Measurements from ENCODE around the gene RGS14.
A peak's percentile ranks its signal among the peaks of the same experiment; 100 is the strongest.

Gene RGS14

DNA sequence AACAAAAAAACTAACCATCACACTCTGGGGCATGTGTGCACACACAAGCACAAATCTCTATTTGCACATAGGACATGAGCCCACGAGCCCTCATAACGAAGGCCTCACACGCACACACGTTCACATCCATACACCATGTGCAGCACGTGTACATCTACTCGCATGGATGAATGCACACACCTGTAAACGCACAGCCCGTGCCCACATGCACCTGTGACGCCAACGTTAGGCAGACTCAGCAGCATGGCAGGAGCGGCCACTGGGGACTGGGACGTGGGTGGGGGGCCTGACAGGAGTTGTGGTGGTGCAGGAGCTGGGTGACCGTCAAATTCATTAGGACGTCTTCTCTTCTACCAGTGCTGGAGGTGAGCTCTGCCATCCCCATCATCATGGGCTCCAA is 29.7 kb downstream of the RGS14 start:
- Mint-ChIP-seq H3K27ac (no peak overlapping the region), H3K4me1 (ENCODE audit: low read depth) (peaks cover 45% of the 10 kb centered on the region), H3K4me3 (no peak overlapping the region), H3K27me3 (no peaks in the 10 kb centered on the region), H3K9me3 (no peaks in the 10 kb centered on the region), H3K36me3 (ENCODE audit: low read depth) (no peaks in the 10 kb centered on the region)

DNA sequence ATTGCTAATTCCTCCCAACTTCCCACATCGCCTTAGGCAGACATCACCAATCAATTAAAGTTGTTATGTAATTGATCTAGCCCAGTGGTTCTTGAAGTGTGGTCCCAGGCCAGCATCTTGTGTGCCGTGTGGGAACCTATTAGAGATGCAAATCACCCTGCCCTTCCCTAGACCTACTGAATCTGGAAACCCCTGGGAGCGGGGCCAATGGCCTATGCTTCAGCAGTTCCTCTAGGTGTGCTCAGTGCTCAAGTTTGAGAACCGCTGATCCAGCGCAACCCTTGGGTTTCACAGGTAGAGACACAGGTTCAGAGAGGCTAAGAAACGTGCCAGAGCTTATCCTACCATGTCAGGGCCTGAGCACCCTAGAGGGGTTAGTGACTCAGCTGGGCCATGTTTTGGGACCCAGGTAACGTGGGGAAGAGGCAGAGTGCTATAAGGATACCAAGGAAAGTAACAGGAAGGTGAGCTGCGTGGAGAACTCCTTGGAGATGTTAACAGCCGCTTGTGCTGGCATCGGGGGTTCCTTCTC is 30.9 kb downstream of the RGS14 start:
- Mint-ChIP-seq H3K4me1 (ENCODE audit: low read depth) (peaks cover 41% of the 10 kb centered on the region), H3K27me3 (no peaks in the 10 kb centered on the region), H3K4me3 (no peak overlapping the region), H3K36me3 (ENCODE audit: low read depth) (no peaks in the 10 kb centered on the region), H3K9me3 (no peaks in the 10 kb centered on the region), H3K27ac (peak overlapping the region; percentile 23)

DNA sequence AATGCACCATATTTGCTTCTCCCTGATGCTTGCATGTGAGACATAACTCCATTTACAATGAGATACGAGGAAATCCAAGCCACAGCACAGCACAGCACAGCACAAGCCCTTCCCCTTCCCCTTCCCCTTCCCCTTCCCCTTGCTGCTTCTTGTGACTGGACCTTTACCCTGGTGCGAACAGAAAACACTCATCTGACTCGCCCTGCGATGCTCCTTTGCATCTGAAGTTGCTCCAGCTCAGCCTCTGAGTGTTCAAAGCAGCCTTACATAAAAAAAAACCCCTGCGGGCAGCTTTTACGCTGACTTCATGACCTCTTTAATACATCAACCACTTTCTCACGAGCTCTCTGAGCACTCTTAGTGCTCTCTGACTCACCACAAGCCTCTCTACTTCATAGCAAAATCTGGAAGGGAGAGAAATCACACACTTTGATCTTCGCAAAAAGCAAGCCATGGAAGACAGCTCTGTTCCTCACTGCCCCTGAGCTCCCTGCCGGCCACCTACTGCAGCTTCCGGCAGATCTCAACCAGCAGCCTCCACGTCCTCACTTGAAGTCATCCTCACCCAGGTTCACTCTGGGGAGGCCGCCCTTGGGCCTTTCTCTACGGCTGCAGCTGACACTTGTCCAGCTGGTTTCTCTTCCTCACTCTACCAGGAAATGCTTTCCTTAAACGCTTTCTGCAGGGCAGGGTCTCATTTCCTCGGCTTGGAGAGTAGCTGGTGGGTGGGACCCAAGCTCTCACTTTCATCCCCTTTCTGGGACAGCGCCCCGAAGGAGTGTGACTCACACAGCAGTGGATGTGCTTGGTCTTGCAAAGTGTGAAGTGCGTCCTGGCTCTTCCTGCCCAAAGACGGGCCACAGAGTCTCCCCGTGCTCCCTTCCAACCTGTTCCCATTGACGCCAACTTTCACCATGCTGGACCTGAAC is 31.8 kb downstream of the RGS14 start:
- H3K4me1 Mint-ChIP-seq (ENCODE audit: low read depth): peaks cover 41% of the 10 kb centered on the region

DNA sequence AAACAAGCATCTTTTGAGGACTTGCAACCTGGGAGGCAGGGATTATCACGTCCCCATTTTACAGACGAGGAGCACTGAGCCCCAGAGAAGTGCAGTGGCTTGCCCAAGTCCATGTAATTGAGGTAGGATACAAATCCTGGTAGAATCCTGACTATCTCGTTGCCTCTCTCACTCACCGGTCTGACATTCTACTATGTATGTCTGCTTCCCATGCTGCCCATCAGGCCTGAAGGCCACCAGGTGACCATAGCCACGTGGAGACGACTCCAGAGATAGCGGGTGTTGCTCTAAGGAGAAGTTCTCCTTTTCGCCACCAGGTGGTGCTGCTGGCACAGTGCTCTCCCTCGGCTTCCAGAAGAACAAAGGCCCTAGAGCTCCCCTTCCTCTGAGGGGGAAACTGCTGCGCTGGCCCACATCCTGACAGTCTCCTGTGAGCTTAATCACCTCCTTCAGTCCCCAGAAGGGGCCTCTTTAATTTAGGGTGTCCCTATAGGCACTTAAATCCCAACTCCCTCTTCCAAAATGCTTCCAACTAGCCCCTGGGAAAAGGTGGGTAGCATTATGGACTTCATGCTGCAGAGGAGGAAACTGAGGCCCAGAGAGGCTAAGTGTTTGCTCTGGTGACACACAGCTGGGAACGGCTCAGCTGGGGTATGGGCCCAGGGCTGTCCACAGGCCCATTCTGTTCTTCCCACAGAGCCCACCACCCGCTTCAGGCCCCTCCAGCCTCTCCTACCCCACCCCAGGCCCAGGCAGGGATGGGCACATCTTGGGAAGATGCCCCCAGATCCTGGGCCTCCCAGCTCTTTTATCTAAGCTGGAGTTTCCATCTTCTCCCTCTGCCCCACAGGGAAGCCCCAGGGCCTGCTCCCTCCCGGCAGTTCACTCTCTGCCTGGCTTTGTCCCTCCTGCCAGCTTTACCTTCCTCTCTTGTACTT is 32.9 kb downstream of the RGS14 start:
- Mint-ChIP-seq H3K4me3 (no peak overlapping the region), H3K4me1 (ENCODE audit: low read depth) (peaks cover 36% of the 10 kb centered on the region), H3K9me3 (no peaks in the 10 kb centered on the region), H3K27me3 (no peaks in the 10 kb centered on the region), H3K27ac (peak overlapping the region; percentile 69), H3K36me3 (ENCODE audit: low read depth) (no peaks in the 10 kb centered on the region)

More for the DNA sequence above, 31.8 kb downstream of the RGS14 start:
- Mint-ChIP-seq H3K27ac (peak overlapping the region; percentile 69), H3K4me3 (peak overlapping the region; percentile 21), H3K36me3 (ENCODE audit: low read depth) (no peaks in the 10 kb centered on the region), H3K9me3 (no peaks in the 10 kb centered on the region), H3K27me3 (no peaks in the 10 kb centered on the region)

DNA sequence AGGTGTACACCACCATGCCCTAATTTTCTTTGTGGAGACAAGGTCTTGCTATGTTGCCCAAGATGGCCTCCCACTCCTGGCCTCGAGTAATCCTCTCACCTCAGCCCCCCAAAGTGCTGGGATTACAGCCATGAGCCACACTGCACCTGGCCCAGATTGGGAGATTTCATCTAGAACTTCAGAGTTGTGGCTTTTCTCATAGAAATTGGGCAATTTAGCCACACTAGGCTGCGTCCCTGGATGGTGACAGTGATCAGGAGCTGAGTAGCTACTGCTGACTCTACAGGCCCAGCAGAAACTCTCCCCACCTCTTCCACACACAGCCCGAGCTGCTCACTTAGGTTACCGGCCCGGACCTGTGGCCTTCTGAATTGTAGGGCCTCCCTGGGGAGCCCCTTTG is 35.0 kb downstream of the RGS14 start:
- H3K36me3 Mint-ChIP-seq (ENCODE audit: low read depth): no peaks in the 10 kb centered on the region
- peaks cover 36% of the 10 kb centered on the region for H3K4me1 Mint-ChIP-seq (ENCODE audit: low read depth)
- no peak overlapping the region for H3K4me3 Mint-ChIP-seq
- H3K27ac Mint-ChIP-seq: no peak overlapping the region
- no peaks in the 10 kb centered on the region for H3K27me3 Mint-ChIP-seq
- no peaks in the 10 kb centered on the region for H3K9me3 Mint-ChIP-seq

DNA sequence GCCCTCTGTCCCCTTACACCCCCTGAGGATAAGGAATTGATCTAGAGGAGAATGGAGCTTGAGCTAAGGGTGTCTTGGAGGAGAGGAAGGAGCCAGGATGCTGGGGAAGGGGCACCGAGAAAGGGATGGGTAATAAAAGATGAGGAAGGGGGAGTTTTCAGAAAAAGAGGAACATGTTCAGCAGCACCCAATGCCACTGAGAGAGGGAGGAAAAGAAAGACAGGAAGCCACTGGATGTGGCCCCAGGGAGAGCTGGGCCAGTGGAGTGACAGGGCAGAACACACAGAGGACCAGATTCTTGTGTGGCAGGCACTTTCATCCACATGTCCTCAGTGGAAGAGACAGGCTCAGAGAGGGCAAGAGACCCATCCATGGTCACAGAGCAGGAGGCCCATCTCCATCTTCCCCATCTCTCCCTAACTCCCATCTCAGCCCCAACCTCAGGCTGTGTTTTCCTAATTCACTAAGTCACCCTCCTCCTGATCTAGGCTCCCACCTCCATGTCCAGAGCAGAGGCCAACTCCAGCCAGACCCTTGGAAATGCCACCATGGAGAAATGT is 35.6 kb downstream of the RGS14 start:
- Mint-ChIP-seq H3K27ac (peak overlapping the region; percentile 60), H3K36me3 (ENCODE audit: low read depth) (no peaks in the 10 kb centered on the region), H3K4me3 (no peak overlapping the region), H3K4me1 (ENCODE audit: low read depth) (peaks cover 32% of the 10 kb centered on the region), H3K27me3 (no peaks in the 10 kb centered on the region), H3K9me3 (no peaks in the 10 kb centered on the region)

DNA sequence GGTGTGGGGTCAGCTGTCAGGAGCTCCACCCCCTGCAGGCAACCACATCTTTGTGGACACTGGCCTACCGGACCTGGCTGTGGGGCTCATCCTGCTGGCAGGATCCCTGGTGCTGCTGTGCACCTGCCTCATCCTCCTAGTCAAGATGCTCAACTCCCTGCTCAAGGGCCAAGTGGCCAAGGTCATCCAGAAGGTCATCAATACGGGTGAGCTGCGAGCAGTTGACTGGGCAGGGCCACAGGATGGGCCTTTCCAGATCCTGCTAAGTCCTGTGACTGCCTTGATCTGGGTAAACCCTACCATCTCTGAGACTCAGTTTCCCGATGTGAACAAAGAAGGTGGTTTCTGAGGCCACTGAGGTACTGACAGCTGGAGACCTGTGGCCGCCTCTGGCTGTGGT is 36.3 kb downstream of the RGS14 start:
- Mint-ChIP-seq H3K27me3 (no peaks in the 10 kb centered on the region), H3K36me3 (ENCODE audit: low read depth) (no peaks in the 10 kb centered on the region), H3K9me3 (no peaks in the 10 kb centered on the region), H3K4me1 (ENCODE audit: low read depth) (peaks cover 25% of the 10 kb centered on the region), H3K4me3 (no peak overlapping the region), H3K27ac (no peak overlapping the region)

DNA sequence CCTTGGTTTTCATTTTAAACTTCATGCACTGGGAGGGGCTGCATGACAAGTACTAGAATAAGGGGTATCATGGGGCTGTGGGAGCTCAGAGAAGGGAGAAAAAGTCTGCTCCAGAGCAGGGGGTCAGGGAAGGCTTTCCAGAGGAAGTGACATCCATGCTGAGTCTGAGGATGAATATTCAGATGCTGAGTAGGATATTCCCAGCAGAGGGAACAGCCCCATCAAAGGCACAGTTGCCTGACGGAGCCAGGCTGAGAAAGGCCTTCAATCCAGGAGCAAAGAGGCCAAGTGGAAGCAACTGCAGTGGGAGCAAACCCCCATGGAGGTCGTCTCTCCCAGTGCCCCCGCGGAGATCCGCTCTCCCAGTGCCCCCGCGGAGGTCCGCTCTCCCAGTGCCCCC is 38.4 kb downstream of the RGS14 start:
- H3K27ac Mint-ChIP-seq: no peak overlapping the region
- H3K36me3 Mint-ChIP-seq (ENCODE audit: low read depth): no peaks in the 10 kb centered on the region
- no peaks in the 10 kb centered on the region for H3K9me3 Mint-ChIP-seq
- H3K27me3 Mint-ChIP-seq: peaks cover 2% of the 10 kb centered on the region
- H3K4me3 Mint-ChIP-seq: no peak overlapping the region
- H3K4me1 Mint-ChIP-seq (ENCODE audit: low read depth): peaks cover 5% of the 10 kb centered on the region

DNA sequence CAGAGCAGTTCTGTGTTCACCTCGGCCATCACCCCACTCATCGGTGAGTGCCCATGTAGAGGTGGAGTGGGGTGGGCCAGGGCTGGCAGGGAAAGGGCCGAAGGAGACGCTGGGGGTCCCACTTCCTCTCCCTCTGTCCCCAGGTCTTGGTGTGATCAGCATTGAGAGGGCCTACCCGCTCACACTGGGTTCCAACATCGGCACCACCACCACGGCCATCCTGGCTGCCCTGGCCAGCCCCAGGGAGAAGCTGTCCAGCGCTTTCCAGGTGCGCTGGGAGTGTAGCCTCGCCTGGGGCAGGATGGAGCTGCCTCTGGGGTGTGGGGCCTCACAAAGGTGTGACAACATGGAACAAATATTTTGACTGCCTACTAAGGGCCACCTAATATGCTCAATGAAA is 39.1 kb downstream of the RGS14 start:
- Mint-ChIP-seq H3K27ac (no peak overlapping the region), H3K36me3 (ENCODE audit: low read depth) (no peaks in the 10 kb centered on the region), H3K27me3 (peaks cover 9% of the 10 kb centered on the region)

DNA sequence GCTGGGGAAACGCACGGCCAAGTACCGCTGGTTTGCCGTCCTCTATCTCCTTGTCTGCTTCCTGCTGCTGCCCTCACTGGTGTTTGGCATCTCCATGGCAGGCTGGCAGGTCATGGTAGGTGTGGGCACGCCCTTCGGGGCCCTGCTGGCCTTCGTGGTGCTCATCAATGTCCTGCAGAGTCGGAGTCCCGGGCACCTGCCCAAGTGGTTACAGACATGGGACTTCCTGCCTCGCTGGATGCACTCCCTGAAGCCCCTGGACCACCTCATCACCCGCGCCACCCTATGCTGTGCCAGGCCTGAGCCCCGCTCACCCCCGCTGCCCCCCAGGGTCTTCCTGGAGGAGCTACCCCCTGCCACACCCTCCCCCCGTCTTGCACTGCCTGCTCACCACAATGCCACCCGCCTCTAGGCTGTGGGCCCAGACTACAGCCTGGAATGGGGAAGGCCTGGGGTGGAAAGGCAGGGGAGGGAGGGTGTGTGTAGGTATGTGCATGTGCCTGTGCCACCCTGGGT is 40.2 kb downstream of the RGS14 start:
- Mint-ChIP-seq H3K4me3 (no peak overlapping the region), H3K27me3 (peaks cover 20% of the 10 kb centered on the region), H3K27ac (no peak overlapping the region), H3K36me3 (ENCODE audit: low read depth) (no peaks in the 10 kb centered on the region), H3K4me1 (ENCODE audit: low read depth) (peaks cover 7% of the 10 kb centered on the region), H3K9me3 (no peaks in the 10 kb centered on the region)

More for the DNA sequence above, 39.1 kb downstream of the RGS14 start:
- H3K9me3 Mint-ChIP-seq: no peaks in the 10 kb centered on the region
- no peak overlapping the region for H3K4me3 Mint-ChIP-seq
- no peaks in the 10 kb centered on the region for H3K4me1 Mint-ChIP-seq (ENCODE audit: low read depth)

DNA sequence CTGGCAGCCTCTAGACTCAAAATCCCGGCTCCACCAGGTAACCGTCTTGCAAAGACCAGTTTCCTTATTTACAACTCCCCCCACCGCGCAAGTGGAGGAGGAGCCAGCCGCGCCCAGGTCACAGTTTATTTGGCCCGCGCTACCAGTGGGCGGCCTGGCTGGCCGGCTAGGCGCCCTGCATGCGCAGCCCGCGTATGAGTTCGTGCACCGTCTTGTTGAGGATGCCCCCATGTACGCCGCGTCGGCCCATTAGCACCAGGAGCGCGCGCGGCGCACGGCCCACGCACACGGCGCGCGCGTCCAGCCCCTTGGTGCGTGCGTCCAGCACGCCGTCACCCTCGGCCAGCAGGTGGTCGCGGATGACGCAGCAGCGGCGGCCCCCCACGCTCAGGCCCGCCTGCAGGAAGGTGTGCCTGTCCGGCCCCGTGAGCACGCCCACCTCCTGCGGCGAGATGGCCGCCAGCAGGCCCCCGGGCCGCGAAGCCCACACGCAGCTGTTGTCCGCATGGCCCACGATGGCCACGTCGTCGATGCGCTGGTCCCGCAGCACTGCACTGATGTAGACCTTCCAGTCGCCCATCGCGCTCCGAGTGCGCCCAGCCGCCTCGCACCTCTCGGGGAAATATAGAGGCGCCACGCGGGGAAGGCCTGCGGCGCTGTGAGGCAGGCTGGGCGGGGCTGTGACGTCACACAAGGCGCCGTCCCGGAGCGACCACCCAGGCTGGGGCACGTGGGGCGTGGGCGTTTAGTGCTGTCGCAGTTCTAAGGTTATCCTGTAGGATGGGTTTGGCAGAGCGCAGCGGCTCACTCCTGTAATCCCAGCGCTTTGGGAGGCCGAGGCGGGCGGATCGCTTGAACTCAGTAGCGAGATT is 42.5 kb downstream of the RGS14 start, which contains the start of gene PFN3:
Gene PFN3 (minus strand): TSS at position 665 of the 872 bp plus-strand sequence. CDS start 85 bp downstream, at position 580.
- H3K4me3 Mint-ChIP-seq: no peak within 1 kb of the TSS

DNA sequence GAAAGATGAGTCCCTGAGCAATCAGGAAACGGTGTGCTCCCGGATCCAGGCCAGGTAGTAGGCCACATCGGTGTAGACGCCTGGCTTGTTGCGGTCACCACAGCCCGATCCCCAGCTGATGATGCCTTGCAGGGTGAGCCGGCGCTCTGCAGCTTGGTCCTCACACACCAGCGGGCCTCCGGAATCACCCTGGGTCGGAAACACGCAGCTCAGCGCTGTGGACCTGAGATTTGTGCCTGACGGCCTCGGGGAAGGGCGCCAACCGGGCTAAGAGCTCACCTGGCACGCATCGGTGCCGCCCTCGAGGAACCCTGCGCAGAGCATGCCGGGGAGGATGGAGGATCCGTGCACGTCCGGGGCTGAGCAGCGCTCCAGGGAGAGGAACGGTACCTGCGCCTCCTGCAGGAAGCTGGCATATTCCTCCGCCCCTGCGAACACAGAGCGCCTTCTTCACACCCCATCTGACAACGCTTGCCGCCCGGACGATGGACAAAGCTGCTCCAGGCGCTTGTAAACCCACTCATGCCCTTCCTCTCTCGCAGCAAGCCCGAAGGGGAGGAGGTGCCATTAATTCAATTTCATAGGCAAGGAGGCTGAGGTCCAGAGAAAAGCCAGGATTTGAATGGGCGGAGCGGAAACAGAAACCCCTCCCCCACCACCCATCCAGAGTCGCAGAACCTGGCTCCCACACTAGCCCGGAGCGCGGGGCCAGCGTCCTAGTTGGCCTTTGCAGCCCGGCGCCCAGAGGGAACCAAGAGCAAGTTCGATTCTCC is 44.7 kb downstream of the RGS14 start:
- peaks cover 37% of the 10 kb centered on the region for H3K4me1 Mint-ChIP-seq (ENCODE audit: low read depth)
- H3K27me3 Mint-ChIP-seq: peaks cover 27% of the 10 kb centered on the region
- no peak overlapping the region for H3K27ac Mint-ChIP-seq
- no peaks in the 10 kb centered on the region for H3K9me3 Mint-ChIP-seq
- no peaks in the 10 kb centered on the region for H3K36me3 Mint-ChIP-seq (ENCODE audit: low read depth)
- peak overlapping the region; percentile 74 for H3K4me3 Mint-ChIP-seq

More for the DNA sequence above, 42.5 kb downstream of the RGS14 start, which contains the start of gene PFN3:
- peaks cover 23% of the 10 kb centered on the region for H3K4me1 Mint-ChIP-seq (ENCODE audit: low read depth)
- H3K36me3 Mint-ChIP-seq (ENCODE audit: low read depth): no peaks in the 10 kb centered on the region
- no peak within 1 kb of the TSS for H3K27ac Mint-ChIP-seq
- no peaks in the 10 kb centered on the region for H3K9me3 Mint-ChIP-seq
- H3K27me3 Mint-ChIP-seq: peaks cover 27% of the 10 kb centered on the region

Data from stimulated activated naive CD8-positive, alpha-beta T cell treated with anti-CD3 and anti-CD28 coated beads, Interleukin-15, Interleukin-2, amounts not matched to agents 100 ng/mL and 50 ng/mL, for 24 hours (primary cell).